Testis (tissue), 2 donors: ENCODE data around the gene ARL4D.

ENCODE experiments used
- POLR2A ChIP-seq: fragments of 450-650 bp; IDR thresholded peaks from one replicate; pipeline ENCODE4 v1.6.1; 2017; ENCODE audit warnings: antibody characterized with exemption, mild to moderate bottlenecking, moderate library complexity
- TF ChIP-seq, protein P1 (sequence below), 3 experiments: fragments of 450-650 bp in 2 of 3; fragments of 200-600 bp in 1 of 3; sonication (generic) in 1 of 3; IDR thresholded peaks; one replicate each; pipeline ENCODE4 v1.5.1; 2016 to 2019; ENCODE audit warnings: antibody characterized with exemption in 3 of 3, mild to moderate bottlenecking in 2 of 3, moderate library complexity in 1 of 3

DNA sequence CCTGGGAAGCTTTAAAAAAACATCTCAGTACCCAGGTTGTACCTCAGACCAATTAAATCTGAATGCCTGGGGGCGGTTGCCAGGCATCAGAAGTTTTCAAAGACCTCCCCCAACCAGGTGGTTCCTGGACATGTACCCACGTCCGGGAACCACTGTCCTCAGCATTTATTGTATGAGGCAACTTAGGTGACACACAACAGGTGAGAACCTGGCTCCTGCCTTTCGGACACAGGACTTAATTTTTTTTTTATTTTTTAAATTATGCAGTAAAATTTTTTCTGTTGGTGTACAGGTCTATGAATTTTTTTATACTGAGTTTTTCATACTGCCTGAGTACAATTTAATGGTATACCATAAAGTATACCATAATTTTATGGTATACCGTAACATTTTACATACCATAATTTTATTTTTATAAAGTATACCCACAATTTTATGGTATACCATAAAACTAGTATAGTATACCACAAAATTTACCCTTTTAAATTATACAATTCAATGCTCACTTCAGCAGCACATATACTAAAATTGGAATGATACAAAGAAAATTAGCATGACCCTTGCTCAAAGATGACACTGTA lies 46.3 kb downstream of the ARL4D start:
- TF ChIP-seq, protein P1, sequence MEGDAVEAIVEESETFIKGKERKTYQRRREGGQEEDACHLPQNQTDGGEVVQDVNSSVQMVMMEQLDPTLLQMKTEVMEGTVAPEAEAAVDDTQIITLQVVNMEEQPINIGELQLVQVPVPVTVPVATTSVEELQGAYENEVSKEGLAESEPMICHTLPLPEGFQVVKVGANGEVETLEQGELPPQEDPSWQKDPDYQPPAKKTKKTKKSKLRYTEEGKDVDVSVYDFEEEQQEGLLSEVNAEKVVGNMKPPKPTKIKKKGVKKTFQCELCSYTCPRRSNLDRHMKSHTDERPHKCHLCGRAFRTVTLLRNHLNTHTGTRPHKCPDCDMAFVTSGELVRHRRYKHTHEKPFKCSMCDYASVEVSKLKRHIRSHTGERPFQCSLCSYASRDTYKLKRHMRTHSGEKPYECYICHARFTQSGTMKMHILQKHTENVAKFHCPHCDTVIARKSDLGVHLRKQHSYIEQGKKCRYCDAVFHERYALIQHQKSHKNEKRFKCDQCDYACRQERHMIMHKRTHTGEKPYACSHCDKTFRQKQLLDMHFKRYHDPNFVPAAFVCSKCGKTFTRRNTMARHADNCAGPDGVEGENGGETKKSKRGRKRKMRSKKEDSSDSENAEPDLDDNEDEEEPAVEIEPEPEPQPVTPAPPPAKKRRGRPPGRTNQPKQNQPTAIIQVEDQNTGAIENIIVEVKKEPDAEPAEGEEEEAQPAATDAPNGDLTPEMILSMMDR (IDR thresholded peaks at IDR 0.05): no peak
- no peak for TF ChIP-seq POLR2A
